ENCODE measurements around the gene UBE2E1.

Gene UBE2E1

DNA sequence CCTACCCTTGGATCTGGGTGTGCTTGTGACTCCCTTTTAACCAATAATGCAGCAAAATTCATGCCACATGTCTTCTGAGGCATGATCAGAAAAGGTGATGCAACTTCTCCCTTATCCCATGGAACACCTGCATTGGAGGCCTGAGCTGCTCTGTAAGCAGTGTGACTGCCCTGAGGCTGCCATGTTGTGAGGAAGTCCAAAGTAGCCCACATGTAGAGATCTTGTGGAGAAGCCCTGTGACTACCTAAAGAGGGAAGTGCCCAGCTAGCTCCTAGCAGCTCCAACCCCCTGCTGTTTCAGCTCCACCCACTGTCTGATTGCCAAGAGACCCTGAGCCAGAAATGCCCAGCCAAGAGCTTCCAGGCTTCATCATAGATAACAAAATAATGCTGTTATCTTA is 132.9 kb downstream of the UBE2E1 start:
- no peak overlapping the region for H3K4me3 ChIP-seq (ENCODE audit: low read depth, low read length)
- peaks cover 6% of the 10 kb centered on the region for H3K4me1 ChIP-seq (ENCODE audit: control insufficient read depth, insufficient read depth, low read length)
- no peak overlapping the region for H3K27ac ChIP-seq (ENCODE audit: low read depth, low read length)
- H3K27me3 ChIP-seq (ENCODE audit: control insufficient read depth, insufficient read depth, low read length): no peaks in the 10 kb centered on the region
- no peaks in the 10 kb centered on the region for H3K36me3 ChIP-seq (ENCODE audit: control insufficient read depth, insufficient read depth, low read length)
- H3K9ac ChIP-seq (ENCODE audit: low read length): no peak overlapping the region
- peaks cover 2% of the 10 kb centered on the region; the same call in 1 of the 2 replicates for H3K9me3 ChIP-seq (ENCODE audit: control insufficient read depth, insufficient read depth, low read depth, low read length)

DNA sequence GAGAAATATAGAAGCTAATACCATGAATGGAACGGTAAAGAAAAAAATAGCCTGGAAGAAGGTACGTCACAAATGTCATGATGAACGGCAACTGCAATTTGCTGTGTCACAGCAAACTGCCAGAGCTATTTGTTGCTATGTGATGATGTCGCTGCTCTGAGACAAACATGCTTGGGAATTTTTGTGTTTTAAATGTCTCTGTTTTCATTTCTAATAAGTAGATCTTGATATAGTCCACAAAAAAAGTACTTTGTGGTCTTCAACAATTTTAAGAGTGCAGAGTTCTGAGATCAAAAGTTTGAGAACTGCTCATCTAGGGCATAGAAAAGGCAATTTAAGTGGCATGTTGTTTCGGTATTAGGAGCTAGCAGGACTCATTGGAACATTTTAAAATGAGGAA is 135.0 kb downstream of the UBE2E1 start:
- Histone ChIP-seq H3K4me3 (ENCODE audit: low read depth, low read length) (no peak overlapping the region), H3K36me3 (ENCODE audit: control insufficient read depth, insufficient read depth, low read length) (no peaks in the 10 kb centered on the region), H3K4me1 (ENCODE audit: control insufficient read depth, insufficient read depth, low read length) (peaks cover 12% of the 10 kb centered on the region), H3K9me3 (ENCODE audit: control insufficient read depth, insufficient read depth, low read depth, low read length) (peaks cover 2% of the 10 kb centered on the region; the same call in 1 of the 2 replicates), H3K27ac (ENCODE audit: low read depth, low read length) (no peak overlapping the region), H3K27me3 (ENCODE audit: control insufficient read depth, insufficient read depth, low read length) (no peaks in the 10 kb centered on the region), H3K9ac (ENCODE audit: low read length) (no peak overlapping the region)
